HepG2 (cell line): Measurements from ENCODE around the gene SNRPD2. TPM values are rescaled to one million over a fixed set of nuclear protein-coding genes. Genes with fewer than 3 reads are reported as not detected.

Experiments
- BRCA1 ChIP-seq: sonication (generic); formaldehyde crosslinking; IDR thresholded peaks from 2 replicates; pipeline ENCODE4 v1.4.0; 2020; ENCODE audit warnings: missing genetic modification reagents
- ELF4 ChIP-seq: sonication (generic); formaldehyde crosslinking; IDR thresholded peaks from 2 replicates; pipeline ENCODE4 v1.5.0; 2020; ENCODE audit warnings: missing genetic modification reagents, mild to moderate bottlenecking, moderate library complexity, borderline replicate concordance
- FOSL2 ChIP-seq: sonication (generic); formaldehyde crosslinking; IDR thresholded peaks from 2 replicates; pipeline ENCODE4 v1.4.0; 2020; ENCODE audit warnings: missing genetic modification reagents
- KLF12 ChIP-seq: sonication (generic); formaldehyde crosslinking; IDR thresholded peaks from 2 replicates; pipeline ENCODE4 v1.4.0; 2020; ENCODE audit warnings: missing genetic modification reagents, borderline replicate concordance
- KLF15 ChIP-seq: sonication (generic); formaldehyde crosslinking; IDR thresholded peaks from 2 replicates; pipeline ENCODE4 v1.8.1; 2023; ENCODE audit warnings: borderline replicate concordance, mild to moderate bottlenecking, inconsistent platforms, missing genetic modification reagents, mixed read lengths
- MAFF ChIP-seq: IDR thresholded peaks from 2 replicates; pipeline ENCODE4 v1.6.1; 2011; ENCODE audit warnings: low read depth, low read length, improper control_type of control experiment
- NFKB2 ChIP-seq: sonication (generic); formaldehyde crosslinking; IDR thresholded peaks from 2 replicates; pipeline ENCODE4 v1.4.0; 2020; ENCODE audit warnings: missing genetic modification reagents, borderline replicate concordance
- NFYB ChIP-seq: sonication (generic); formaldehyde crosslinking; IDR thresholded peaks from 2 replicates; pipeline ENCODE4 v1.4.0; 2020; ENCODE audit warnings: missing genetic modification reagents
- PRDM15 ChIP-seq: sonication (generic); formaldehyde crosslinking; IDR thresholded peaks from 2 replicates; pipeline ENCODE4 v1.4.0; 2020; ENCODE audit warnings: missing genetic modification reagents
- SMC3 ChIP-seq: IDR thresholded peaks from 2 replicates; pipeline ENCODE4 v1.6.1; 2011; ENCODE audit warnings: low read length, improper control_type of control experiment
- SMYD3 ChIP-seq: sonication (generic); formaldehyde crosslinking; IDR thresholded peaks from 2 replicates; pipeline ENCODE4 v1.8.1; 2023; ENCODE audit warnings: mild to moderate bottlenecking, missing genetic modification reagents
- TEAD3 ChIP-seq: optimal IDR thresholded peaks from 2 replicates; pipeline ENCODE3; 2016; ENCODE audit warnings: borderline replicate concordance
- THAP11 ChIP-seq: IDR thresholded peaks from 2 replicates; pipeline ENCODE4 v1.6.1; 2016; ENCODE audit warnings: missing biosample characterization, missing genetic modification reagents
- ZBTB21 ChIP-seq: sonication (generic); formaldehyde crosslinking; IDR thresholded peaks from 2 replicates; pipeline ENCODE4 v1.4.0; 2020; ENCODE audit warnings: missing genetic modification reagents
- ZFX ChIP-seq: sonication (generic); formaldehyde crosslinking; IDR thresholded peaks from 2 replicates; pipeline ENCODE4 v1.4.0; 2020; ENCODE audit warnings: mild to moderate bottlenecking, low read depth, missing genetic modification reagents, moderate library complexity
- ZNF101 ChIP-seq: sonication (generic); formaldehyde crosslinking; IDR thresholded peaks from 2 replicates; pipeline ENCODE4 v1.4.0; 2020; ENCODE audit warnings: mild to moderate bottlenecking, low read depth, missing genetic modification reagents, borderline replicate concordance
- ZNF24 ChIP-seq: fragments of 450-650 bp; IDR thresholded peaks from 2 replicates; pipeline ENCODE4 v1.6.1; 2017; ENCODE audit warnings: antibody characterized with exemption, mild to moderate bottlenecking
- ZNF296 ChIP-seq: sonication (generic); formaldehyde crosslinking; conservative IDR thresholded peaks from 2 replicates; pipeline ENCODE4 v1.5.0; 2020; ENCODE audit warnings: mild to moderate bottlenecking, missing genetic modification reagents
- ZNF720 ChIP-seq: sonication (generic); formaldehyde crosslinking; IDR thresholded peaks from 2 replicates; pipeline ENCODE4 v1.4.0; 2020; ENCODE audit warnings: missing genetic modification reagents
- ZNF768 ChIP-seq: sonication (generic); formaldehyde crosslinking; IDR thresholded peaks from 2 replicates; pipeline ENCODE4 v1.4.0; 2020; ENCODE audit warnings: missing genetic modification reagents
- polyA plus RNA-seq, 8 experiments: library from polyadenylated mRNA; depleted of rRNA in 3 of 8; stranded (reverse) in 7 of 8; unstranded in 1 of 8; fragments of >200 nt; fragmentation: Illumina TruSeq in 4 of 8; extraction: Trizol in 4 of 8; gene quantifications; 2 replicates each; pipeline versions ENCODE4 v1.2.1 to v1.2.3, GENCODE V29; 2011 to 2016; ENCODE audit warnings: low read depth in 4 of 8, missing spikeins in 1 of 8, mixed read lengths in 1 of 8; ENCODE audit not compliant: insufficient read depth in 1 of 8
- total RNA-seq, 5 experiments: library from RNA; depleted of rRNA; stranded (reverse); fragments of >200 nt; fragmentation: Illumina TruSeq; extraction: Trizol; gene quantifications; 2 replicates each; pipeline ENCODE4 v1.2.3, GENCODE V29; 2016; ENCODE audit warnings: low read depth in 1 of 5
- TF ChIP-seq, protein P1 (sequence below): sonication (generic); formaldehyde crosslinking; IDR thresholded peaks from 2 replicates; pipeline ENCODE4 v1.4.0; 2020; ENCODE audit warnings: low read depth, missing genetic modification reagents
- TF ChIP-seq, protein P2 (sequence below): sonication (generic); formaldehyde crosslinking; IDR thresholded peaks from 2 replicates; pipeline ENCODE4 v1.9.0; 2022; ENCODE audit warnings: missing genetic modification reagents, mild to moderate bottlenecking, borderline replicate concordance

The SNRPD2 gene
- total and polyA plus RNA-seq, 2 of the 13 experiments (the other 11 are each of a cell fraction or from before 2014, with no cell fraction given), result 299 to 485 TPM

DNA sequence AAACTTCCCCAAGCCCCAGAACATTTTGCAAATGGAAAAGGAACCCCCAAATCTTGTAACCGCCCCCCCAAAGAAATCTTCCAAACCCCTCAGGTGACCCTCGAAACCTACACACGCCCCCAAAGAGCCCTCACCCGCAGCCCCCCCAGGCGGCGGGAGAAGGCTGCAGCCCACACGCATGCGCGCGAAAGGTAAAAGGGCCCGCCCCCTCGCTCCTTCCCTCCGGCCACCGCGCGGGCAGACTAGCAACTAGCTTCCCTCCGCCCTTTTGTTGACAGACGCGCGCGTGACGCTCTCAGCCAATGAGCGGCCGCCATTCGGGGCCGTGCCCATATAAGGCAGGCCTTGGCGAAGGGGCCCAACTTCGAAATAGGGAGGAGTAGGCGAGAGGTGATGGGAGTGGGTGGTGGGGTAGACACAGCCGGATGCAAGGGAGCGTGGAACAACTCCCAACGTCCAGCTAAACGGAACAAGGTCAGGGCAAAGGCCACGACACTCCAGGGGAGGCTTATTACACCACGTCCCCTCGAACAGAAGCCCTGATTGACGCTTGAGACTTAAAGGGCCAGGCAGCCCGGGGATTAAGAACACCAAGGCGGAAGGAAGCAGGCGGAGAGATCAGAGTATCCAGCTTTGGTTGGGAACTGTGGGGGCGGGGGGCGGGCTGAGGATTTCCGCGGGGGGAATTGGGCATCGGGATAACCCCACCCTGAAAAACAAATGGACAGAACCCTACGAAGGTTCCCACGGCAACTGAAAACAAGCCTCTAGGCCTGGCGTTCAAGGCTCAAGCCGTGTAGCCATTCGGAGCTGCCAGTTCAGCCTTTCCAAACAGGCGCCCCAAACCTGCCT lies 25.6 kb upstream of the SNRPD2 start (continued):
- TF ChIP-seq SMYD3 (CRISPR knock-in tag) (peak; percentile 91), THAP11 (CRISPR knock-in tag) (peak; percentile 92), ZFX (CRISPR knock-in tag) (peak; percentile 63), SMC3 (no peak; the same call in 1 of the 2 replicates), KLF12 (CRISPR knock-in tag) (peak; percentile 71; the same call in 1 of the 2 replicates), ZNF296 (no peak), MAFF (no peak), KLF15 (CRISPR knock-in tag) (no peak), ZNF720 (no peak), BRCA1 (no peak), TEAD3 (CRISPR knock-in tag) (peak; percentile 87), NFKB2 (peak; percentile 53; the same call in 1 of the 2 replicates), ZNF768 (no peak), NFYB (CRISPR knock-in tag) (peak; percentile 87), ZBTB21 (CRISPR knock-in tag) (no peak), ZNF24 (no peak), PRDM15 (CRISPR knock-in tag) (no peak), ELF4 (CRISPR knock-in tag) (peak; percentile 50; the same call in 1 of the 2 replicates), FOSL2 (peak; percentile 69), ZNF101 (CRISPR knock-in tag) (no peak)
- TF ChIP-seq, protein P1, sequence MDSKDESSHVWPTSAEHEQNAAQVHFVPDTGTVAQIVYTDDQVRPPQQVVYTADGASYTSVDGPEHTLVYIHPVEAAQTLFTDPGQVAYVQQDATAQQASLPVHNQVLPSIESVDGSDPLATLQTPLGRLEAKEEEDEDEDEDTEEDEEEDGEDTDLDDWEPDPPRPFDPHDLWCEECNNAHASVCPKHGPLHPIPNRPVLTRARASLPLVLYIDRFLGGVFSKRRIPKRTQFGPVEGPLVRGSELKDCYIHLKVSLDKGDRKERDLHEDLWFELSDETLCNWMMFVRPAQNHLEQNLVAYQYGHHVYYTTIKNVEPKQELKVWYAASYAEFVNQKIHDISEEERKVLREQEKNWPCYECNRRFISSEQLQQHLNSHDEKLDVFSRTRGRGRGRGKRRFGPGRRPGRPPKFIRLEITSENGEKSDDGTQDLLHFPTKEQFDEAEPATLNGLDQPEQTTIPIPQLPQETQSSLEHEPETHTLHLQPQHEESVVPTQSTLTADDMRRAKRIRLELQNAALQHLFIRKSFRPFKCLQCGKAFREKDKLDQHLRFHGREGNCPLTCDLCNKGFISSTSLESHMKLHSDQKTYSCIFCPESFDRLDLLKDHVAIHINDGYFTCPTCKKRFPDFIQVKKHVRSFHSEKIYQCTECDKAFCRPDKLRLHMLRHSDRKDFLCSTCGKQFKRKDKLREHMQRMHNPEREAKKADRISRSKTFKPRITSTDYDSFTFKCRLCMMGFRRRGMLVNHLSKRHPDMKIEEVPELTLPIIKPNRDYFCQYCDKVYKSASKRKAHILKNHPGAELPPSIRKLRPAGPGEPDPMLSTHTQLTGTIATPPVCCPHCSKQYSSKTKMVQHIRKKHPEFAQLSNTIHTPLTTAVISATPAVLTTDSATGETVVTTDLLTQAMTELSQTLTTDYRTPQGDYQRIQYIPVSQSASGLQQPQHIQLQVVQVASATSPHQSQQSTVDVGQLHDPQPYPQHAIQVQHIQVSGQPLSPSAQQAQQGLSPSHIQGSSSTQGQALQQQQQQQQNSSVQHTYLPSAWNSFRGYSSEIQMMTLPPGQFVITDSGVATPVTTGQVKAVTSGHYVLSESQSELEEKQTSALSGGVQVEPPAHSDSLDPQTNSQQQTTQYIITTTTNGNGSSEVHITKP (CRISPR knock-in tag), result peak; percentile 79
- TF ChIP-seq, protein P2, sequence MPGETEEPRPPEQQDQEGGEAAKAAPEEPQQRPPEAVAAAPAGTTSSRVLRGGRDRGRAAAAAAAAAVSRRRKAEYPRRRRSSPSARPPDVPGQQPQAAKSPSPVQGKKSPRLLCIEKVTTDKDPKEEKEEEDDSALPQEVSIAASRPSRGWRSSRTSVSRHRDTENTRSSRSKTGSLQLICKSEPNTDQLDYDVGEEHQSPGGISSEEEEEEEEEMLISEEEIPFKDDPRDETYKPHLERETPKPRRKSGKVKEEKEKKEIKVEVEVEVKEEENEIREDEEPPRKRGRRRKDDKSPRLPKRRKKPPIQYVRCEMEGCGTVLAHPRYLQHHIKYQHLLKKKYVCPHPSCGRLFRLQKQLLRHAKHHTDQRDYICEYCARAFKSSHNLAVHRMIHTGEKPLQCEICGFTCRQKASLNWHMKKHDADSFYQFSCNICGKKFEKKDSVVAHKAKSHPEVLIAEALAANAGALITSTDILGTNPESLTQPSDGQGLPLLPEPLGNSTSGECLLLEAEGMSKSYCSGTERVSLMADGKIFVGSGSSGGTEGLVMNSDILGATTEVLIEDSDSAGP (CRISPR knock-in tag), result peak; percentile 100
